AG10803 (cell line): ENCODE measurements around the gene SEMA6A.
"Not testable (repeated sequence)": the region's sequence is repeated elsewhere in the genome, so short reads cannot be mapped to it uniquely, and the experiment has no call there.

Experiments used
- DNase-seq: peaks from one replicate; pipeline ENCODE4 v3.0.0; 2010; ENCODE audit warnings: low read depth
- H3K4me3 ChIP-seq: 2 replicates; pipeline ENCODE4 v1.5.1; 2011; ENCODE audit warnings: mild to moderate bottlenecking, low read length, control low read depth
- CTCF ChIP-seq: conservative IDR thresholded peaks from 2 replicates; pipeline ENCODE4 v1.5.1; 2011; ENCODE audit warnings: mild to moderate bottlenecking, low read length, control low read depth, inconsistent platforms

SEMA6A gene

GRCh38 chr5:116528519-116529234 is 45.9 kb downstream of the SEMA6A start:
- H3K4me3 ChIP-seq, result no peak overlapping the region
- no peak for TF ChIP-seq CTCF
- DNase-seq, result no peak

- DNase-seq, result no peak
- TF ChIP-seq CTCF, result no peak
- no peak overlapping the region for H3K4me3 ChIP-seq
Observed at GRCh38 chr5:116527582-116527981, 47.0 kb downstream of the SEMA6A start.

GRCh38 chr5:116525674-116526073 is 48.9 kb downstream of the SEMA6A start:
- no peak for DNase-seq
- no peak for TF ChIP-seq CTCF
- no peak overlapping the region for H3K4me3 ChIP-seq

GRCh38 chr5:116524966-116525365 is 49.7 kb downstream of the SEMA6A start:
- TF ChIP-seq CTCF, result no peak
- no peak for DNase-seq
- no peak overlapping the region for H3K4me3 ChIP-seq

- H3K4me3 ChIP-seq, result no peak overlapping the region
- TF ChIP-seq CTCF, result no peak
- no peak for DNase-seq
Observed at GRCh38 chr5:116524051-116524904, 50.3 kb downstream of the SEMA6A start.

- not testable (repeated sequence) for DNase-seq, H3K4me3 ChIP-seq
Observed at GRCh38 chr5:116523182-116523581, 51.4 kb downstream of the SEMA6A start.

- no peak for TF ChIP-seq CTCF
- no peak overlapping the region for H3K4me3 ChIP-seq
- DNase-seq, result no peak
Observed at GRCh38 chr5:116522356-116523136, 52.1 kb downstream of the SEMA6A start.
